HepG2 (cell line): ENCODE measurements around the gene ROM1. TPM values are rescaled to one million over a fixed set of nuclear protein-coding genes. Genes with fewer than 3 reads are reported as not detected.
A peak's percentile ranks its signal among the peaks of the same experiment; 100 is the strongest.

Experiments
- ATAD3A ChIP-seq: sonication (generic); formaldehyde crosslinking; IDR thresholded peaks from 2 replicates; pipeline ENCODE4 v1.4.0; 2020; ENCODE audit warnings: missing genetic modification reagents
- DZIP1 ChIP-seq: sonication (generic); formaldehyde crosslinking; IDR thresholded peaks from 2 replicates; pipeline ENCODE4 v1.5.0; 2020; ENCODE audit warnings: mild to moderate bottlenecking, missing genetic modification reagents
- EHMT2 ChIP-seq: fragments of 200-600 bp; sonication (generic); IDR thresholded peaks from 2 replicates; pipeline ENCODE4 v1.7.0; 2017; ENCODE audit warnings: antibody characterized with exemption, low read depth, low read length, borderline replicate concordance
- FOSL1 ChIP-seq: sonication (generic); formaldehyde crosslinking; IDR thresholded peaks from 2 replicates; pipeline ENCODE4 v1.9.0; 2021; ENCODE audit warnings: missing genetic modification reagents, borderline replicate concordance
- MAFG ChIP-seq: sonication (generic); formaldehyde crosslinking; IDR thresholded peaks from 2 replicates; pipeline ENCODE4 v1.5.1; 2020; ENCODE audit warnings: mild to moderate bottlenecking, missing genetic modification reagents
- MLX ChIP-seq: IDR thresholded peaks from 2 replicates; pipeline ENCODE4 v1.6.1; 2016
- MZF1 ChIP-seq: sonication (generic); formaldehyde crosslinking; IDR thresholded peaks from 2 replicates; pipeline ENCODE4 v1.8.1; 2023; ENCODE audit warnings: mild to moderate bottlenecking, missing genetic modification reagents, borderline replicate concordance
- ONECUT2 ChIP-seq: sonication (generic); formaldehyde crosslinking; IDR thresholded peaks from 2 replicates; pipeline ENCODE4 v1.4.0; 2020; ENCODE audit warnings: missing genetic modification reagents
- RXRB ChIP-seq: IDR thresholded peaks from 2 replicates; pipeline ENCODE4 v1.6.1; 2016; ENCODE audit warnings: borderline replicate concordance, missing genetic modification reagents, missing compliant biosample characterization
- SRSF4 ChIP-seq: fragments of 200-400 bp; formaldehyde crosslinking; IDR thresholded peaks from one replicate; pipeline ENCODE4 v1.6.1; 2018; ENCODE audit warnings: mild to moderate bottlenecking, low read depth, low read length, moderate library complexity; ENCODE audit not compliant: poor library complexity, severe bottlenecking
- ZBTB1 ChIP-seq: sonication (generic); formaldehyde crosslinking; IDR thresholded peaks from 2 replicates; pipeline ENCODE4 v1.4.0; 2020; ENCODE audit warnings: missing genetic modification reagents, borderline replicate concordance
- ZNF160 ChIP-seq: sonication (generic); formaldehyde crosslinking; IDR thresholded peaks from 2 replicates; pipeline ENCODE4 v1.8.0; 2022; ENCODE audit warnings: mild to moderate bottlenecking, inconsistent platforms, missing genetic modification reagents
- ZNF24 ChIP-seq: fragments of 450-650 bp; IDR thresholded peaks from 2 replicates; pipeline ENCODE4 v1.6.1; 2017; ENCODE audit warnings: antibody characterized with exemption, mild to moderate bottlenecking
- ZNF331 ChIP-seq: sonication (generic); formaldehyde crosslinking; IDR thresholded peaks from 2 replicates; pipeline ENCODE4 v1.4.0; 2020; ENCODE audit warnings: missing genetic modification reagents
- ZNF460 ChIP-seq: sonication (generic); formaldehyde crosslinking; IDR thresholded peaks from 2 replicates; pipeline ENCODE4 v1.5.1; 2020; ENCODE audit warnings: missing genetic modification reagents, mild to moderate bottlenecking, borderline replicate concordance
- ZNF704 ChIP-seq: sonication (generic); formaldehyde crosslinking; IDR thresholded peaks from 2 replicates; pipeline ENCODE4 v1.8.1; 2023; ENCODE audit warnings: mild to moderate bottlenecking, inconsistent platforms, moderate library complexity, missing genetic modification reagents, borderline replicate concordance
- ZNF747 ChIP-seq: sonication (generic); formaldehyde crosslinking; IDR thresholded peaks from 2 replicates; pipeline ENCODE4 v1.8.1; 2023; ENCODE audit warnings: missing genetic modification reagents, mild to moderate bottlenecking, borderline replicate concordance
- ZNF839 ChIP-seq: sonication (generic); formaldehyde crosslinking; IDR thresholded peaks from 2 replicates; pipeline ENCODE4 v1.4.0; 2020; ENCODE audit warnings: missing genetic modification reagents, mild to moderate bottlenecking, borderline replicate concordance
- ZSCAN9 ChIP-seq: IDR thresholded peaks from 2 replicates; pipeline ENCODE4 v1.6.1; 2016; ENCODE audit warnings: borderline replicate concordance
- polyA plus RNA-seq, 8 experiments: library from polyadenylated mRNA; depleted of rRNA in 3 of 8; stranded (reverse) in 7 of 8; unstranded in 1 of 8; fragments of >200 nt; fragmentation: Illumina TruSeq in 4 of 8; extraction: Trizol in 4 of 8; gene quantifications; 2 replicates each; pipeline versions ENCODE4 v1.2.1 to v1.2.3, GENCODE V29; 2011 to 2016; ENCODE audit warnings: low read depth in 4 of 8, missing spikeins in 1 of 8, mixed read lengths in 1 of 8; ENCODE audit not compliant: insufficient read depth in 1 of 8
- total RNA-seq, 5 experiments: library from RNA; depleted of rRNA; stranded (reverse); fragments of >200 nt; fragmentation: Illumina TruSeq; extraction: Trizol; gene quantifications; 2 replicates each; pipeline ENCODE4 v1.2.3, GENCODE V29; 2016; ENCODE audit warnings: low read depth in 1 of 5
- TF ChIP-seq, protein P1 (sequence below): sonication (generic); formaldehyde crosslinking; IDR thresholded peaks from 2 replicates; pipeline ENCODE4 v1.5.1; 2020; ENCODE audit warnings: mild to moderate bottlenecking, moderate library complexity, missing genetic modification reagents
- TF ChIP-seq, protein P2 (sequence below): sonication (generic); formaldehyde crosslinking; IDR thresholded peaks from 2 replicates; pipeline ENCODE4 v1.5.1; 2020; ENCODE audit warnings: mild to moderate bottlenecking, missing genetic modification reagents, borderline replicate concordance

ROM1 gene
- total and polyA plus RNA-seq, 2 of the 13 experiments (the other 11 are each of a cell fraction or from before 2014, with no cell fraction given): 1.2 to 2.4 TPM

- TF ChIP-seq, protein P1, sequence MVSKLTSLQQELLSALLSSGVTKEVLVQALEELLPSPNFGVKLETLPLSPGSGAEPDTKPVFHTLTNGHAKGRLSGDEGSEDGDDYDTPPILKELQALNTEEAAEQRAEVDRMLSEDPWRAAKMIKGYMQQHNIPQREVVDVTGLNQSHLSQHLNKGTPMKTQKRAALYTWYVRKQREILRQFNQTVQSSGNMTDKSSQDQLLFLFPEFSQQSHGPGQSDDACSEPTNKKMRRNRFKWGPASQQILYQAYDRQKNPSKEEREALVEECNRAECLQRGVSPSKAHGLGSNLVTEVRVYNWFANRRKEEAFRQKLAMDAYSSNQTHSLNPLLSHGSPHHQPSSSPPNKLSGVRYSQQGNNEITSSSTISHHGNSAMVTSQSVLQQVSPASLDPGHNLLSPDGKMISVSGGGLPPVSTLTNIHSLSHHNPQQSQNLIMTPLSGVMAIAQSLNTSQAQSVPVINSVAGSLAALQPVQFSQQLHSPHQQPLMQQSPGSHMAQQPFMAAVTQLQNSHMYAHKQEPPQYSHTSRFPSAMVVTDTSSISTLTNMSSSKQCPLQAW (CRISPR knock-in tag): peak; percentile 89
- peak; percentile 16; the same call in 1 of the 2 replicates for TF ChIP-seq ZNF331 (CRISPR knock-in tag)
- peak; percentile 72; the same call in 1 of the 2 replicates for TF ChIP-seq DZIP1 (CRISPR knock-in tag)
- TF ChIP-seq FOSL1 (CRISPR knock-in tag): 0 out of 2 replicates have a peak, but pooled peaks have one; percentile 37
- peak; percentile 57 for TF ChIP-seq ZNF747 (CRISPR knock-in tag)
- TF ChIP-seq ZBTB1: no peak
- TF ChIP-seq RXRB (CRISPR knock-in tag): peak; percentile 36; the same call in 1 of the 2 replicates
- TF ChIP-seq MAFG (CRISPR knock-in tag): no peak
- no peak; the same call in 1 of the 2 replicates for TF ChIP-seq ZNF704 (CRISPR knock-in tag)
- TF ChIP-seq, protein P2, sequence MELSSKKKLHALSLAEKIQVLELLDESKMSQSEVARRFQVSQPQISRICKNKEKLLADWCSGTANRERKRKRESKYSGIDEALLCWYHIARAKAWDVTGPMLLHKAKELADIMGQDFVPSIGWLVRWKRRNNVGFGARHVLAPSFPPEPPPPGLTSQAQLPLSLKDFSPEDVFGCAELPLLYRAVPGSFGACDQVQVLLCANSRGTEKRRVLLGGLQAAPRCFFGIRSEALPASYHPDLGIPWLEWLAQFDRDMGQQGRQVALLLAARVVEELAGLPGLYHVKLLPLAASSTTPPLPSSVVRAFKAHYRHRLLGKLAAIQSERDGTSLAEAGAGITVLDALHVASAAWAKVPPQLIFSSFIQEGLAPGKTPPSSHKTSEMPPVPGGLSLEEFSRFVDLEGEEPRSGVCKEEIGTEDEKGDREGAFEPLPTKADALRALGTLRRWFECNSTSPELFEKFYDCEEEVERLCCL: no peak
- no peak for TF ChIP-seq ONECUT2 (CRISPR knock-in tag)
- no peak for TF ChIP-seq ZNF460 (CRISPR knock-in tag)
- no peak for TF ChIP-seq ATAD3A (CRISPR knock-in tag)
- no peak for TF ChIP-seq SRSF4
- TF ChIP-seq MLX (CRISPR knock-in tag): 0 out of 2 replicates have a peak, but pooled peaks have one; percentile 10
- no peak for TF ChIP-seq ZNF24
- TF ChIP-seq ZNF160 (CRISPR knock-in tag): peak; percentile 9; the same call in 1 of the 2 replicates
- no peak for TF ChIP-seq EHMT2
- peak; percentile 36; the same call in 1 of the 2 replicates for TF ChIP-seq ZNF839 (CRISPR knock-in tag)
- TF ChIP-seq MZF1: no peak
- TF ChIP-seq ZSCAN9 (CRISPR knock-in tag): peak; percentile 32; the same call in 1 of the 2 replicates
Observed at GRCh38 chr11:62573592-62574362, 39.3 kb upstream of the ROM1 start, which contains the start of gene EEF1G (continued).
